HepG2 (cell line): ENCODE results near the gene VSIG10L. TPM values are rescaled to one million over a fixed set of nuclear protein-coding genes. Genes with fewer than 3 reads are reported as not detected.

Experiments used
- ATF2 ChIP-seq: sonication (generic); formaldehyde crosslinking; IDR thresholded peaks from 2 replicates; pipeline ENCODE4 v1.4.0; 2020; ENCODE audit warnings: missing genetic modification reagents
- CTCF ChIP-seq: sonication (generic); formaldehyde crosslinking; IDR thresholded peaks from 2 replicates; pipeline ENCODE4 v1.5.0; 2020; ENCODE audit warnings: mild to moderate bottlenecking, missing genetic modification reagents, moderate library complexity
- FOXP1 ChIP-seq, 2 experiments: fragments of 450-650 bp in 1 of 2; IDR thresholded peaks; 2 replicates each; pipeline ENCODE4 v1.6.1; 2017 to 2018; ENCODE audit warnings: antibody characterized with exemption in 1 of 2
- FUBP1 ChIP-seq: sonication (generic); formaldehyde crosslinking; IDR thresholded peaks from 2 replicates; pipeline ENCODE4 v1.5.1; 2020; ENCODE audit warnings: missing genetic modification reagents, mild to moderate bottlenecking, borderline replicate concordance
- IRF2 ChIP-seq: IDR thresholded peaks from 2 replicates; pipeline ENCODE4 v1.6.1; 2018; ENCODE audit warnings: missing genetic modification reagents, missing compliant biosample characterization
- KDM2A ChIP-seq: sonication (generic); formaldehyde crosslinking; IDR thresholded peaks from 2 replicates; pipeline ENCODE4 v1.4.0; 2020; ENCODE audit warnings: low read depth, missing genetic modification reagents, borderline replicate concordance
- POLR2G ChIP-seq: fragments of 200-400 bp; formaldehyde crosslinking; IDR thresholded peaks from 2 replicates; pipeline ENCODE4 v1.6.1; 2018; ENCODE audit warnings: mild to moderate bottlenecking, low read depth, low read length, moderate library complexity
- polyA plus RNA-seq, 8 experiments: library from polyadenylated mRNA; depleted of rRNA in 3 of 8; stranded (reverse) in 7 of 8; unstranded in 1 of 8; fragments of >200 nt; fragmentation: Illumina TruSeq in 4 of 8; extraction: Trizol in 4 of 8; gene quantifications; 2 replicates each; pipeline versions ENCODE4 v1.2.1 to v1.2.3, GENCODE V29; 2011 to 2016; ENCODE audit warnings: low read depth in 4 of 8, missing spikeins in 1 of 8, mixed read lengths in 1 of 8; ENCODE audit not compliant: insufficient read depth in 1 of 8
- total RNA-seq, 5 experiments: library from RNA; depleted of rRNA; stranded (reverse); fragments of >200 nt; fragmentation: Illumina TruSeq; extraction: Trizol; gene quantifications; 2 replicates each; pipeline ENCODE4 v1.2.3, GENCODE V29; 2016; ENCODE audit warnings: low read depth in 1 of 5

Gene VSIG10L
- total and polyA plus RNA-seq, 2 of the 13 experiments (the other 11 are each of a cell fraction or from before 2014, with no cell fraction given): 2.7 to 8.5 TPM

GRCh38 chr19:51327066-51328001, 14.6 kb downstream of the VSIG10L start (continued):
- peak; percentile 67 for TF ChIP-seq CTCF (CRISPR knock-in tag)
- no peak for TF ChIP-seq ATF2 (CRISPR knock-in tag)
- TF ChIP-seq KDM2A (CRISPR knock-in tag): peak; percentile 93
- peak; percentile 28; the same call in 1 of the 2 replicates for TF ChIP-seq POLR2G
- 0 out of 2 replicates have a peak, but pooled peaks have one; percentile 16 for TF ChIP-seq IRF2 (CRISPR knock-in tag)
- TF ChIP-seq FUBP1 (CRISPR knock-in tag): no peak
- no peak for TF ChIP-seq FOXP1 (IDR thresholded peaks at IDR 0.05)
- no peak for TF ChIP-seq FOXP1 (CRISPR knock-in tag; IDR thresholded peaks at IDR 0.05)
- TF ChIP-seq, all 625 proteins: peak for 56
